GM19193 (cell line): ENCODE measurements around the gene SPEN.

ENCODE experiments used
- POLR2A ChIP-seq: IDR thresholded peaks from 4 replicates; pipeline ENCODE4 v1.6.1; 2011; ENCODE audit not compliant: insufficient read depth, insufficient read length; ENCODE audit errors: extremely low read depth

The SPEN gene

GRCh38 chr1:15848143-15848928, 829 bp downstream of the SPEN start:
- TF ChIP-seq POLR2A = no peak

DNA sequence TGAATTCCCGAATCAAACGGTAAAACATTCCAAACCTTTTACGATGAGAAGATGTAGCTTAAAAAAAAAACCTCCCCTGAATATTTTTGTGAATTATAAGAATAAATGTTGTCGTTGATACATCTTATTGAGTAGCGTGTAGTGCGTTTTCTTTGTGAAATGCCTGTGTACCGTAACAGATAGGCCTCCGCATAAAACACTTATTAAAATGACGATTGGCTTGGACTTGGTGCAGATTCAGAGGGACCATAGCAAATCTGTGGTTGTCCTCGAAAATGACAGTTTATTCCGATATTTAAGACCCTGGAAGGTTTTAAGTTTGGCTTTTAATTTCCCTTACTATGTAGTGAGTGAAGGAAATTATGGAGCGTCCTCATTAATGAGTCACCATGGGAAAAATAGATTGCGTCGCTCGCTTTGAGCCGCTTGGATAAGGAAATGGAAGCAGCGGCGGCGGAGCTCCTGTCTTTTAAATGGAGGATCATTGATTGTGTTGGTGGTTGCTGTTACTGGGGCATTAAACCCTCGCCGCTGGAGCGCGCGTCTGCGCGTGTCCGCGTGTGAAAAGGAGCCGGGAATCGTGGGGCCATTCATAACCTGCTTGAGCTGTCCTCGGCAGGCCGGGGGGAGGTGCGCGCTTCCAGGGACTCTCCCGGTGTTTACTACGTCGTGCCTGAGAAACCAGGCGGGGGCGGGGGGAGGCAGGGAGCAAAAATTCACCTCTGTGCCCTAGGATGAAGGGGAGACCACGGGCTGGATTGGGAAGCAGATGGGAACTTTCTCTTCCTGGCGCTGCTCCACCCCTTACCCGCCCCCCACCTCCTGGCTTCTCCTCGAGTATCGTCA, 1.6 kb downstream of the SPEN start:
- TF ChIP-seq POLR2A = peak; percentile 63

DNA sequence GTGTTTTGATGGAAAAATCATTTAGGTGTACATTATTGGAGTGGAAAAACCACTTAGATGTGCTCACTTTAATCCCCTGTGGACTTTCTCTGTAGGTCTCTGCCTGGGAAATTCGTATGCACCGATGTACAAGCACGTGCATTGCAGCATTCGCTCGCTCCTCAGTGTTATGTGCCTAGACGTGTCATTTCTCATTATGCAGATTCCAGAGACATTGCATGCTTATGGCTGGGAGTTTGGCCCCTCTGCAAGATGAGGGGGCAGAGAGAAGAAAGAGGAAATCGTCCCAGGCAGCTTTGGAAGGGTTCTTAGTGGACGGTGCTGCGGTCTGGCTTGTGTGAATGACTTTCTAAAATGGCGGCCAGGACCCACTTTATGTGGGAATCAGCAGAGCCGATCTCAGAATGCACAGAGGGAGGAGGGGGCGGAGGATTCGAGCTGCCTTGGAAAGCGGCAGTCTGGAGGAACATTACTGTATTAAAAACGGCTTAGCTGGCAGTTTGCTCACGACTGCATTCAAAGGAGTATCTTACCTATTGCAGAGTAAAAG, 2.3 kb downstream of the SPEN start:
- no peak for TF ChIP-seq POLR2A

DNA sequence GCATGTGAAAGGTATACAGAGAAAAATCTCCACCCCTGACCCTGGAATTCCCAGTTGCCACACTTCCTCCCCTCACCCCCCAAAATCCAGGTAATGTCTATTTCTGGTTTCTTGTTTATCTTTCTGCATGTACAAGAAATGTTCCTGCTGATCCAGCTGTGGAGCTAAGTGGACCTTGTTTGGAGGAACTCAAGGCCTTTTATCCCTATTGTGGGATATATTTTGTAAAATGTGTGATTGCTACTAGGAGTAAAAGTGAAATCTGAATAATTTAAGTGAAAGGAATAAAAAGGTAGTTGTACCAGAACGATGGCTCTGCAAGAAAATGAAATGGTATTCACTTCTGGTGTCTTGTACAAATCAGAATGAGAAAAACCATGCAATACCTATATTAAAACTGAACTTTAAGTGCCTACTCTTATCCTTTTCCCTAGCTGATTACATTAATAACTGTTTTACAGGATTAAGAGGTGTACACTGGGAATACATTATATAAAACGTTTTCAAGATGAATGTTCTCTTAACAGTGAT, 3.0 kb downstream of the SPEN start:
- TF ChIP-seq POLR2A = no peak

- TF ChIP-seq POLR2A = no peak
Observed at GRCh38 chr1:15851210-15852035, 3.9 kb downstream of the SPEN start.

DNA sequence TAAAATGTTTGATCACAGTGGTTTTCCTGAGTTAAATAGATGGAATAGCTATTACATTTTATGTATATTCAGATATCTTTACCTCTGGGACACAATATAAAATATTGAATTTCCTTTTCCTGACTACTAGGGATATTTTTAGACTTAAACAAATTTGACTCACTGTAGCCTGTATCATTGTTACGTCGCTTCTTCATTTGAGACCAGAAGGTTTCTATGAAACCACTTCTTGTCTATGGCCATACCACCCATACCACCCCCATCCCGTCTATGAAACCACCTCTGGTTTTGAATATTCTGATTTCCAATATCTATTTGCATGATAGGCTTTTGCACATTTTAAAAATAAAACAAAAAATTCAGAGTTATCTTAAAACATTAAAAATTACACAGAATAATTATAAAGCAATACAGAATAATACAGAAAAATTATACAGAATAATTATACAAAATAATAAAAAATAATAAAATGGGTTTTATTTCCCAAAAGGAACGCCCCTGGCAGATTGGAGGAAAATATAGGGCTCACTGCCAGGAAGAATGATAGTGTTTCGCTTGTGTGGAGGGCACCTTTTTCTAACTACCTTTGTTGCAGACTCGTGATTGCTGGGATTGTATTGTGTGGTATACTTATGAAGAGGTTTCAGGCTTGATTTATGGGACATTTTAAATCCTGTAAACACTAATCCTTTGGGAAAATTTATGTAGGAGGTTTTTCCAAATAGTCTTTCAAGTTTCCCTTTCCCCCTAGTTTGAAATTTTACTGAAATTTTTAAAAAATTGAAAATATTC, 4.7 kb downstream of the SPEN start:
- no peak for TF ChIP-seq POLR2A

GRCh38 chr1:15852828-15853302, 5.4 kb downstream of the SPEN start:
- no peak for TF ChIP-seq POLR2A

DNA sequence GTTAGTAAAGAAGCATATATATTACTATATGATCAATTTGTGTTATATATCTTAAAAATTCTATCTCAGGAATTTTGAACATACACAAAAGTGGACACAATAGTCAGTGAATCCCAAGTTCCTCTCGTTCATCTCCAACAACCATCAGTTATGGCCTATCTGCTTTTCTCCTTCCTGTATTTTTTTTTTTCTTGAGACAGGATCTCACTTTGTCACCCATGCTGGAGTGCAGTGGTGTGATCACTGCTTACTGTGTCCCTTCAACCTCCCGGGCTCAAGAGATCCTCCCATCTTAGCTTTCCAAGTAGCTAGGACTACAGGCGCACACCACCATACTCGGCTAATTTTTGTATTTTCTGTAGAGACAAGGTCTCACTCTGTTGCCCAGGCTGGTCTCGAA, 9.4 kb downstream of the SPEN start:
- no peak for TF ChIP-seq POLR2A

GRCh38 chr1:15858069-15858670, 10.7 kb downstream of the SPEN start:
- TF ChIP-seq POLR2A = no peak

DNA sequence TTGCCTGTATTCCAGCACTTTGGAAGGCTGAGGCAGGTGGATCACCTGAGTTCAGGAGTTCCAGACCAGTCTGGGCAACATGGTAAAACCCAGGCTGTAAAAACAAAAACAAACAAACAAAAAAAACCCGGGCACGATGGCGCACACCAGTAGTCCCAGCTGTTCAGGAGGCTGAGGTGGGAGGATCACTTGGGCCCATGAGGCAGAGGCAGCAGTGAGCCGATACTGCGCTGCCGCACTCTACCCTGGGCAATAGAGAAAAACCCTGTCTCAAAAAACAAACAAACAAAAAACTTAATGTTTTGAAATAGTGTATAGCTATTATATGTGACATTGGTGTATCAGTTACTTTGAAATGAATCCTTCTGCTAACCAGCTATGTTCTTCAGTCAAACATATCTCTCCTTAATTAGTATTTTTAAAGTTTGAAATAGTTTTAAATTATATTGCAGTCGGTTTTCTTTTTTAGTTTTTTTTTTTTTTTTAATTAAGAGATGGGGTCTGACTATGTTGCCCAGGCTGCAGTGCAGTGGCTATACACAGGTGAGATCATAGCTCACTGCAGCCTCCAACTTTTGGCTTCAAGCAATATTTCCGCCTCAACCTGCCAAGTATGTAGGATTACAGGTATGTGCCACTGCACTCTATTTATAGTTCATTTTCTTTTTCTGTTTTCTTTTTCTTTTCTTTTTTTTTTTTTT, 11.3 kb downstream of the SPEN start:
- no peak for TF ChIP-seq POLR2A

DNA sequence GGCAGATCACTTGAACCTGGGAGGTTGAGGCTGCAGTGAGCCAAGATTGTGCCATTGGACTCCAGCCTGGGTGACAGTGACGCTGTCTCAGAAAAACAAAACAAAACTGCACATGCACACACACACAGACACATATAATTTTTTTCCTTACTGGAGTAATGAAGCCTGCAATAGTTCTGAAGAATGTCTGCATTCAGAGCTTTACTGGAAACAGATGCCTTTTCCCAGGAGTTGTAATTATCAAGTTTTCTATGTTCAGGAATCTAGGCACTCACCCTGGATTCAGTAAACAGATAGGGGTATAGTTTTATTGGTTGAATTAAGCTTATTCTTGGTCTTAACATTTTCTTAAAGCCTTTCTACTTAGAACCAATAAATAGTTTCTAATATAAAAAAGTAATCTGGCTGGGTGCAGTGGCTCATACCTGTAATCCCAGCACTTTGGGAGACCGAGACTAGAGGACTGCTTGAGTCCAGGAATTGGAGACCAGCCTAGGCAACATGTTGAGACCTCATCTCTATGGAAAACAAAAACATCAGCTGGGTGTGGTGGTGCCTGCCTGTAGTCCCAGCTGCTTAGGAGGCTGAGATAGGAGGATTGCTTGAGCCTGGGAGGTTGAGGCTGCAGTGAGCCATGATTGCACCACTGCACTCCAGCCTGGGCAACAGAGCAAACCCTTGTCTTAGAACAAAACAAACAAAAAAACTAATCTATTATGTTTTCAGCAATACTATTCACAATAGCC, 15.8 kb downstream of the SPEN start:
- TF ChIP-seq POLR2A = no peak

DNA sequence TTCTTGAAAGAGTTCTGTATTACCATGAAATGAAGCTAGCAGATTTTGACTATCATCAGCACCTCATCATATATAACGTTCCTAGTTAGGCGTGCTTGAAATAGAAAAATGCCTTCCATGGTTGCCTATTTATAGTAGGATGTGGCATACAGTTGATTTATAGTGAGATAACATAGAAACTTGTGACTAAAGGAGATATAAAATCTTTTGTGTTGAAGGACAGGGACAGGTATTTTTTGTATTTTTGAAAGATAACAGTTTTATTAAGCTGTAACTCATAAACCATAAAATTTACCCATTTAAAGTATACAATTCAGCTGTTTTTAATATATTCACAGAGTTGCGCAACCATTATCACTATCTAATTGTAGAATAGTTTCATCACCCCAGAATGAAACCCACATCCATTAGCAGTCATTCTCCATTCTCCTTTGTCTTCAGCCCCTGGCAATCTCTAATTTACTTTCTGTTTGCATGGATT, 19.3 kb downstream of the SPEN start:
- no peak for TF ChIP-seq POLR2A
